Ovary (tissue), 3 donors: Measurements from ENCODE around the gene GRIN3A.

Source experiments
- EP300 ChIP-seq: sonication (generic); formaldehyde crosslinking; IDR thresholded peaks from one replicate; pipeline ENCODE4 v1.6.1; 2017; ENCODE audit warnings: antibody characterized with exemption
- POLR2A ChIP-seq: fragments of 450-650 bp; IDR thresholded peaks from one replicate; pipeline ENCODE4 v1.6.1; 2017; ENCODE audit warnings: antibody characterized with exemption, mild to moderate bottlenecking, moderate library complexity
- TF ChIP-seq, protein P1 (sequence below), 3 donors: fragments of 450-650 bp in 2 of 3; fragments of 200-600 bp in 1 of 3; IDR thresholded peaks; one replicate each; pipeline versions ENCODE4 v1.5.1 to v1.8.0; 2016 to 2022; ENCODE audit warnings: antibody characterized with exemption in 3 of 3, mild to moderate bottlenecking in 1 of 3
- donor health status: DM: no; HTN: no; CAD: no.

- TF ChIP-seq, protein P1, sequence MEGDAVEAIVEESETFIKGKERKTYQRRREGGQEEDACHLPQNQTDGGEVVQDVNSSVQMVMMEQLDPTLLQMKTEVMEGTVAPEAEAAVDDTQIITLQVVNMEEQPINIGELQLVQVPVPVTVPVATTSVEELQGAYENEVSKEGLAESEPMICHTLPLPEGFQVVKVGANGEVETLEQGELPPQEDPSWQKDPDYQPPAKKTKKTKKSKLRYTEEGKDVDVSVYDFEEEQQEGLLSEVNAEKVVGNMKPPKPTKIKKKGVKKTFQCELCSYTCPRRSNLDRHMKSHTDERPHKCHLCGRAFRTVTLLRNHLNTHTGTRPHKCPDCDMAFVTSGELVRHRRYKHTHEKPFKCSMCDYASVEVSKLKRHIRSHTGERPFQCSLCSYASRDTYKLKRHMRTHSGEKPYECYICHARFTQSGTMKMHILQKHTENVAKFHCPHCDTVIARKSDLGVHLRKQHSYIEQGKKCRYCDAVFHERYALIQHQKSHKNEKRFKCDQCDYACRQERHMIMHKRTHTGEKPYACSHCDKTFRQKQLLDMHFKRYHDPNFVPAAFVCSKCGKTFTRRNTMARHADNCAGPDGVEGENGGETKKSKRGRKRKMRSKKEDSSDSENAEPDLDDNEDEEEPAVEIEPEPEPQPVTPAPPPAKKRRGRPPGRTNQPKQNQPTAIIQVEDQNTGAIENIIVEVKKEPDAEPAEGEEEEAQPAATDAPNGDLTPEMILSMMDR (IDR thresholded peaks at IDR 0.05): no peak
- TF ChIP-seq POLR2A (no peak), EP300 (no peak)
These were observed 132.9 kb downstream of the GRIN3A start for GRCh38 chr9:101605547-101605946.
